HFF-Myc (cell line): ENCODE measurements around the gene SLC12A7.
"Not testable (repeated sequence)": the region's sequence is repeated elsewhere in the genome, so short reads cannot be mapped to it uniquely, and the experiment has no call there.

Source experiments
- DNase-seq: peaks from one replicate; pipeline ENCODE4 v3.0.0-alpha.2; 2011; ENCODE audit warnings: low read depth; ENCODE audit errors: extremely low read depth
- H3K4me3 ChIP-seq: replicated peaks from 2 replicates; pipeline ENCODE4 v1.5.1; 2011; ENCODE audit warnings: low read depth, mild to moderate bottlenecking, control low read depth, low read length
- TF ChIP-seq, protein P1 (sequence below): IDR thresholded peaks from 2 replicates; pipeline ENCODE4 v1.5.1; 2012; ENCODE audit warnings: mild to moderate bottlenecking, low read depth, low read length, control low read depth; ENCODE audit errors: missing control alignments

SLC12A7 gene

DNA sequence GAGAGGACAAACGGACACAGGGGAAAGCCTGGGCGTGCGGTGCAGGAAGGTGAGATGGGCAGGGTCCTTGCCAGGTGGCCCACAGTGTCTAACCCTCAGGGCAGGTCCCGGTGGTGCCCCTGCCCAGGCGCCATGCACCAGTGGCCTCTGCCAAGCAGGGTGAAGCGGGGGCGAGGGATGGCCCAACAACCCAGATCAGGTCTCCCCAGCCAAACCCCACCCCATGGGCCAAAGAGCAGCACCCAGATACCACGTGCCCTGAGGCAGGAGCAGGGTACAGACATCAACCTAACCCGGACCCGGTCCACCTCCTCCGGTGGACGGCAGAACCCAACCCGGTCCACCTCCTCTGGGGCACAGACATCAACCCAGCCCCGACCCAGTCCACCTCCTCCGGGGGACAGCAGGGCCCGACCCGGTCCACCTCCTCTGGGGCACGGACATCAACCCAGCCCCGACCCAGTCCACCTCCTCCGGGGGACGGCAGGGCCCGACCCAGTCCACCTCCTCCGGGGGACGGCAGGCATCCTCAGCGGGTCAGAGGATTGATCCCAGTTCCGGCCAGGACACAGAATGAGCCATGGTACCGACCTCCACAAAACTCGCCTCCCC is 12.8 kb downstream of the SLC12A7 start:
- H3K4me3 ChIP-seq, result no peak overlapping the region
- no peak for DNase-seq
- TF ChIP-seq, protein P1, sequence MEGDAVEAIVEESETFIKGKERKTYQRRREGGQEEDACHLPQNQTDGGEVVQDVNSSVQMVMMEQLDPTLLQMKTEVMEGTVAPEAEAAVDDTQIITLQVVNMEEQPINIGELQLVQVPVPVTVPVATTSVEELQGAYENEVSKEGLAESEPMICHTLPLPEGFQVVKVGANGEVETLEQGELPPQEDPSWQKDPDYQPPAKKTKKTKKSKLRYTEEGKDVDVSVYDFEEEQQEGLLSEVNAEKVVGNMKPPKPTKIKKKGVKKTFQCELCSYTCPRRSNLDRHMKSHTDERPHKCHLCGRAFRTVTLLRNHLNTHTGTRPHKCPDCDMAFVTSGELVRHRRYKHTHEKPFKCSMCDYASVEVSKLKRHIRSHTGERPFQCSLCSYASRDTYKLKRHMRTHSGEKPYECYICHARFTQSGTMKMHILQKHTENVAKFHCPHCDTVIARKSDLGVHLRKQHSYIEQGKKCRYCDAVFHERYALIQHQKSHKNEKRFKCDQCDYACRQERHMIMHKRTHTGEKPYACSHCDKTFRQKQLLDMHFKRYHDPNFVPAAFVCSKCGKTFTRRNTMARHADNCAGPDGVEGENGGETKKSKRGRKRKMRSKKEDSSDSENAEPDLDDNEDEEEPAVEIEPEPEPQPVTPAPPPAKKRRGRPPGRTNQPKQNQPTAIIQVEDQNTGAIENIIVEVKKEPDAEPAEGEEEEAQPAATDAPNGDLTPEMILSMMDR, result no peak

DNA sequence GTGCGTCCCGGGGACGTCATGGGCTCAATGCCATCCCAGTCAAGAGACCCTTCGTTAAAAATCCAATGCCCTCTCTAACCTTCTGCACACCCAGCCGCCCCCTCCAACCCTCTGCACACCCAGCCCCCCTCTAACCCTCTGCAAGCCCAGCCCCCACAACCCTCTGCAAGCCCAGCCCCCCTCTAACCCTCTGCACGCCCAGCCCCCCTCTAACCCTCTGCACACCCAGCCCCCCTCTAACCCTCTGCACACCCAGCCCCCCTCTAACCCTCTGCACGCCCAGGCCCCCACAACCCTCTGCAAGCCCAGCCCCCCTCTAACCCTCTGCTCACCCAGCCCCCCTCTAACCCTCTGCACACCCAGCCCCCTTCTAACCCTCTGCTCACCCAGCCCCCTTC is 13.9 kb downstream of the SLC12A7 start:
- not testable (repeated sequence) for DNase-seq, H3K4me3 ChIP-seq

DNA sequence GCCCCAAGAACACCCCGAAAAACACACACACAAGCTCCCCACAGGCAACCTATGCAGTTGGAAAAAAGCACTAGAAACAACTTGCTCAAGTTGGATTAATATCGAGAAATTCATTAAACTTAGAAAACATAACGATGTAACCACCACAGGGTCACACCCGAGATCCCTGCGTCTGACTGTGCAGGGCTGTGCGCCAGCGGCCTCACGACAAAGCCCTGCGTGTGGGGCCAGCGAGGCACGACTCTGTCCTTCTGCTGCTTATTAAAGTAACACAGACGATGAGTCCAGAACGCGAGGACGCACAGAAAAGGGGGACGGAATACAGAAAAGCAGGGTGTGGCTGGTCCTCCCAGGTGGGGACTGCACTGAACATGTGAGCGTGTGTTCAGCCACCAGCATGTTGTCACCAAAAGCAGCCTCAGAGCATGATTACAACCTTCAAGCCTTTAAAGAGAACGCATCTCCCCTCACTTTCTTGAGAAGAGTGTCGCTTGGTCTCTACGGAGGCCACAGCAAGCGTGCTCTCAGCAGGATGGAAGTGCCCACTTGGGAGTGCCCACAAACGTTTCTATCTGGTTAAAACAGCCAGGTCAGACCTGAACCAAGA is 14.4 kb downstream of the SLC12A7 start:
- H3K4me3 ChIP-seq, result no peak overlapping the region
- no peak for DNase-seq
- TF ChIP-seq, protein P1, result no peak

GRCh38 chr5:1096838-1097237 is 15.0 kb downstream of the SLC12A7 start:
- H3K4me3 ChIP-seq, result no peak overlapping the region
- TF ChIP-seq, protein P1, result no peak
- no peak for DNase-seq

DNA sequence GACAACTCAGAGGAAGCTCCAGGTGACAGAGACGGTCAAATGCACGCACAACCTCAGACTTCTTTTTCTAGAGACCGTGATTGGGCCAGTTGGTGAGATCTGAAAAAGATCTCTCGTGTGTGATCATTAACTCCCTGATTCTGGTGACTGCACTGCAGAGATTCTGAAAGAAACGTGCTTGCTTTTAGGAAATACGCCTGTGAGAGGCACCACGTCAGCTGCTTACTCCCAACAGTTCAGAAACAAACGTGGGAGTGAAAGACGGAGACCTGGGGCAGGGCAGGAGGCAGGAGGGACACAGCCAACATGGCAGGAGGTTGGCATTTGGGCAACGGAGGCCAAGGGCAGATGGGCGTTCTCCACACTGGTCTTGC is 15.9 kb downstream of the SLC12A7 start:
- no peak for DNase-seq
- TF ChIP-seq, protein P1, result no peak
- no peak overlapping the region for H3K4me3 ChIP-seq

GRCh38 chr5:1095302-1095989 is 16.4 kb downstream of the SLC12A7 start:
- no peak overlapping the region for H3K4me3 ChIP-seq
- TF ChIP-seq, protein P1, result no peak
- no peak for DNase-seq

- no peak for DNase-seq
- H3K4me3 ChIP-seq, result no peak overlapping the region
- TF ChIP-seq, protein P1, result no peak
Measured at GRCh38 chr5:1094670-1095190, 17.1 kb downstream of the SLC12A7 start.
